ENCODE results near the gene MTARC1.

MTARC1 gene

GRCh38 chr1:220833436-220833835, 46.7 kb downstream of the MTARC1 start:
- DNase-seq (ENCODE audit: low read depth), result no peak

DNA sequence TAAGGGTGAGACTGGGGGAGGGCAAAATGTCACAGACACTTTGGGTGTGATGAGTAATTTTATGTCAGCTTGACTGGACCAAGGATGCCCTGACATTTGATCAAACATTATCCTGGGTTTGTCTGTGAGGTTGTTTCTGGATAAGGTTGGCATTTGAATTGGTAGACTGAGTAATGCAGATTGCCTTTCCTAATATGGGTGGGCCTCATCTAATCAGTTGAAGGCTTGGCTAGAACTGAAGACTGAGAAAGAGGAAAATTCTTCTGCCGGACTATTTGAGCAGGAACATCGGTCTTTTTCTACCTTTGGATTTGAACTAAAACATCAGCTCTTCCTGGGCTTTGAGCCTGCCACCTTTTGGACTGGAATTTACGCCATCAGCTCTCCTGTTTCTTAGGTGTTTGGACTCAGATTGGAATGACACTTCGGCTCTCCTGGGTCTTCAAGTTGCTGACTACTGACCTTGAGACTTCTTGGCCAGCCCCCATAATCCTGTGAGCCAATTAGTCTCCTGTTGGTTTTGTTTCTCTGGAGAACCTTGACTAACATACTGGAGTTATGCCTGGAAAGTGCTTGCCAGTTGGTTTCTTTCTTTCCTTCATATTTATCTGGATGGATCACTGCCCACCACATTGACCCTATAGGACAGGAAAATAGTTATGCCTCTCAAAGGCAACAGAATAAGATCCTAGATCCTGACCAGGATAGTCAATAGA, 47.6 kb downstream of the MTARC1 start:
- no peak for DNase-seq (ENCODE audit: low read depth)

Data from GM04504 (cell line).